GM21360 (cell line): Measurements from ENCODE around the gene KCNQ1.

Source experiments
- ATAC-seq: cut with Tn5 transposase; IDR thresholded peaks from one replicate; pipeline ENCODE4 v1.9.1; 2021; ENCODE audit warnings: mild to moderate bottlenecking, moderate library complexity; ENCODE audit not compliant: unreplicated experiment

The KCNQ1 gene

DNA sequence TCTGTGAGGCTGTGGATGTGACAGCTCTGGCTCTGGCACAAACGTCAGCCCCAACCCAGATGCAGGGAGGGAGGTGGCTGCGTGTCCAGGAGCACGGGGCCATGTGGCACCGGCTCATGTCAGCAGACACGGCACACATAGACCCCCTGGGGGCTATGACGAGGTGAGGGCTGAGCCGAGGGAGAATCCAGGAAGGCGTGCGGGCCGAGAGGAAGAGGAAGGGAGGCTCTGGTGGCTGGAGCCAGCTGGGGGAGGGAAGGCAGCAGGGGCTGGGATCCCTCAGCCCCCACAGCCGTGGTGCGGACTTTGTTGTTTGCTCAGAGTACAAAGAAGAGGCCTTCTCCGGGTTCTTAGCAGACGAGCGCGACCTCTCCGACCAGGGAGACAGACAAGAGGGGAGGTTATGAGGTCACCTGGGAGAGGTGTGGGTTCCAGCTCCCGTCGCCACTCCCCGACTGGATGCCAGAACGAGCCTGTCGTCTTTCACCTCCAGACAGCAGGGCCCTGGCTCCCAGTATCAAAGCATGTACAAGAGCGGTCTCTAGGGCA is 394.7 kb downstream of the KCNQ1 start:
- ATAC-seq, result no peak

DNA sequence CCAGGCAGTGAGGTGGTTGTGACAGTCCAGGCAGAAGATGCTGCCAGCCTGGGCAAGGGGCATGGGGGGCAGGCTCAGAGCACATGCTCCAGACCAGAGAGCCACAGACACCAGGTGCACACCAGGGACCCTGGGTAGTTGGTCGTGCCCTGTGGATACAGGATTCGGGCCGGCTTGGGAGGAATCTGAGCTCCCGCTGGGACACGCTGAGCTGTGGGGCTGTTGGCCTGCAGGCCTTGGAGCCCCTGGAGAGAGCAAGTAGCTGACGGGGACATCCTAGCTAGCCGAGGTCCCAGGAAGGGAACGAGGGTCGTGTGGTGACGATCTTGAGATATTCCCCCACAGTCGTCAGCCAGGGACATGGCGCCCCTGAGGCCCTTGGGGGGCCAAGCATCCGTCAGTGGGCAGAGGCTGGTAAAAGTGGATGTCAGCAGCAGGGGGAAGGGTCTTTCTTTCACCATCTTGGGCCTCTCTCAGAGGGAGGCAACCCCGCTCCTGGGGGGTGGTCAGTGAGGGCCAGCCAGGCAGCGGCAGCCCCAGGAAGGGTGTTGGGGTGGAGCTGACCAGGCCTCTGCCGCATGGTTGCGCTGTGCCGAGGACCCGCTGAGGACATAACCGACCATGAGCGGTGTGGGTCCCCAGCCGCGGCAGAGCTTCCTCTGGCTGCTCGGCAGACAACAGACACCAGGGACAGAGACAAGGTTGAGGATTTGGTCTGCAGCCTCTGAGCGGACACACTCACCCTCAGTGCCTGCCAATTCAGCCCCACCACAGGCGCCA is 396.8 kb downstream of the KCNQ1 start:
- ATAC-seq, result no peak

DNA sequence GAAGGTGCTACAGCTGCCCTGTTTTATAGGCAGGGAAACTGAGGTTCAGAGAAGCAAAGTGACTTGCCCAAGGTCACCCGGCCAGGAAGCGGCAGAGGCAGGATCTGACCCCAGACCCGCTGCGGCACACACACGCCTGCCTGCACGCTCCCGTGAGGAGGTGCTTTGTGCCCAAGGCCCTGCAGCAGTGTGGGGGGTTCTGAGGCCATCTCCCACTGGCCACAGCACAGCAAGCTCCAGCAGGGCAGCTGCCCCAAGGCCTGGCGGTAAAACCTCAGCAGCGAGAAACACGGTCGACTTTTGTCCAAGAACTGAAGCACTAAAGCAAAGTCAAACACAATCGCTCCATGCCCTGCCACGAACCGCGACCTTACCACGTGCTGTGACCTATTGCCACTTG is 398.1 kb downstream of the KCNQ1 start:
- ATAC-seq, result no peak

DNA sequence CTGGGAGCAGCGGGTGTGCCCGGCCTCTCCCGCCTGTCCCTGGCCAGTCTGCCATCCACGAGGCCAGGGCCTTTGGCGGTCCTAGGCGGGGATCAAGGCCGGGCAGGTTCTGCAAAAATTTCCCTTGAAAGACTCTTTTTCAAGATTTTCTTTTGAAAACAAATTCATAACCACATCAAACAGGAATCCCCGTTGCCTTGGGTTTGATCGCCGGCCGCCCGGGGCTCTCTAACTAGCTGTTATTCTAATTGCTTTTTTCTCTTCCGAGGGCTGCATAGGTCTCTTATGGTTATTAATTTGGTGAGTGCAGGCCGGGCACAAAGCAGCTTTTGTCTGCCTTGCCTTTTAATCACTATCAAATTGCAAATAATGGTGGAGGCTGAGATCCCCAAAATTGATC is 398.7 kb downstream of the KCNQ1 start:
- ATAC-seq, result no peak

DNA sequence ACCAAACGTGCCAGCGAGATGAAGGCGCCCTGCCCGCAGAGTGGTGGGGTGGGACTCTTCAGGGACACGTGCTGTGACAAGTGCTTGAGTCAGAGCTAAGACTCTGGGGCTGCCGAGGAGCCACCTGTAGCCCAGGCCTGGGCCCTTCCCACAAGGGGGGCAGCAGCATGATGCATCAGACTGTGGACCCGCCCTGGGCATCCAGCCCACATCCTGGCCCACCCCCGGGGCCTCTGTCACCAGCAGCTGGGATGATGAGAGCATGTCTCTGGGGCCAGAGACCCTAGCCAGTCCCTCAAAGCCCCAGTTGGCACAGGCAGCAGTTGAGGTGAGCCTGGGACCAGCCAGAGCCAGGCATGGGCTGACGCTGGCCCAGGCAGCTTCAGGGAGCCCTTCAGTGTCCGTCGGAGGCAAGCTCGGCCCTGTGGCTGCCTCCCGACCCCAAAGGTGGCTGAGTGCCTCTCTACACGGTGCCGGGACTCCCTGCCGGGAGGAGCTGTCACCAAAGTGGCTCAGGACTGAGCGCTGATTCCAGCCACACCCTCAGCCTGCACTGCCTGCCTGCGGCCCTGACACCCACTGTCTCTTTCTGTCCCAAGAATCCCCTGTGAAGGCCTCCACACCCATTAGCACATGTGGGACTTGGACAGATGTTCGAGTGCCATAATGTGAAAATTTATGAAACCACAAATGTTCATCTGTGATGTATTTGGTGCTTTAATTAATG is 399.5 kb downstream of the KCNQ1 start:
- ATAC-seq, result no peak

DNA sequence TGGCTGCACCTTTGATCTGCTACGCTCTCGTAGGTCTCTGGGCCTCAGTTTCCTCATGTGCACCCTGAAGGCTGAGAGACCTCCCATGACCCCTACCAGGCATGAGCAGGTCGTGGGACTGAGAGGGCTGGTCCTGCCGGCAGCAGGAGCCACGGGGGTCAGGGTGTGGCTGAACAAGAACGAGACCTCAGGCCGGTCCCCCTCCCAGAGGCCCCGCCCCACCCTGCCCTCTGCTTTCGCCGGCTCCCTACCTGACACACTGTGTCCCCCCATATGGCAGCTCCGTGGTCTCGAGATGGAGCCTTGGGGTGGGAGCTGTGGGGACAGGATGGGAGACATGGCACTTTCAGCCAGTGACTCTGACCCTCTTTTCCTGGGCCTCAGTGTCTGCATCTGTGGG is 400.2 kb downstream of the KCNQ1 start:
- no peak for ATAC-seq

DNA sequence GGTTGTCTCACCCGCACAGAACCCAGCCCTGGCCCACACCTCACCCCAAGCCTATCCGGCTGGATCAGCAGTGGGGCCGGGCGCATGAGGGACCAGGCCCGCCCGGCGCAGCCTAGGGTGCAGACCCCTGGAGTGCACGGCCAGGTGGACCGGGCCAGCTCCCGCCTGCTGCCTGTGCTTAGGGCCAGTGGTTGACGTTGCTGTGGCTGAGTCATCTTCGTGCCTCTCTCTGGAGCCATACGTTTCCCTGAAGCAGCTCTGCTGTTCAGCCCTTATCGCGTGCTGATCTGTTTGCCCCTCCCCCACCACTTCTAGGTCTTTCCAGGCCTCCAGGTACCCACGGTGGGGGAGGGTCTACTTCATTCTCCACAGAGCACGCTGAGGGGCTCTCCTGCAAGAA is 401.2 kb downstream of the KCNQ1 start:
- ATAC-seq, result no peak

DNA sequence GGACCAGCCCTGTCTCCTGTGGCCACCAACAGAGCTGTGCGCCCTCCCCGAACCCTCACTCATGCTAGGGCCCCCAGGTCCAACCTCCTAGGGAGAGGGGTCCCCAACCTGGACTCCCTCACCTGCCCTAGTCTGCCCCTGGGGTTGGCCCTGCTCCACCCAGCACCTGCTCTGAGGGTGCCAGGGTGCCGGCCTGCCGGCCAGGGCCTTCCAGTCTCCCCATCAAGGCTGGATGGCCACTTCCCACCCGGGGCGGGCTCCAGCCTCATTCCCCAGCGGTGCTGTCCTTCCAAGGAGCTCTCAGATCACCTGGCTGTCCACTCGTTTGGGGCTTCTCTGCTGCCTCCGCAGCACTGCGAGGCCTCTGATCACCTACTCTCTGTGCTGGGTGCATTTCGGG is 401.7 kb downstream of the KCNQ1 start:
- ATAC-seq, result no peak

DNA sequence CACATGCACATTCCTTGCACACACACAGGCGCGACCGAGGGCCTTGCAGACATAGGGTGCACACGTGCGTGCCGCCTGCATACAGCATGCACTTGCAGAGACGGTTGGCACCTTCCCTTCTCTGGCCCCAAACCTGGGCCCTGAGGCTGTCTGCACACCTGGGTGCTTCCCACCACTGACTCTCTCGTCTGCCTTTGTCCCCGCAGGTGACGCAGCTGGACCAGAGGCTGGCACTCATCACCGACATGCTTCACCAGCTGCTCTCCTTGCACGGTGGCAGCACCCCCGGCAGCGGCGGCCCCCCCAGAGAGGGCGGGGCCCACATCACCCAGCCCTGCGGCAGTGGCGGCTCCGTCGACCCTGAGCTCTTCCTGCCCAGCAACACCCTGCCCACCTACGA is 402.8 kb downstream of the KCNQ1 start:
- no peak for ATAC-seq

DNA sequence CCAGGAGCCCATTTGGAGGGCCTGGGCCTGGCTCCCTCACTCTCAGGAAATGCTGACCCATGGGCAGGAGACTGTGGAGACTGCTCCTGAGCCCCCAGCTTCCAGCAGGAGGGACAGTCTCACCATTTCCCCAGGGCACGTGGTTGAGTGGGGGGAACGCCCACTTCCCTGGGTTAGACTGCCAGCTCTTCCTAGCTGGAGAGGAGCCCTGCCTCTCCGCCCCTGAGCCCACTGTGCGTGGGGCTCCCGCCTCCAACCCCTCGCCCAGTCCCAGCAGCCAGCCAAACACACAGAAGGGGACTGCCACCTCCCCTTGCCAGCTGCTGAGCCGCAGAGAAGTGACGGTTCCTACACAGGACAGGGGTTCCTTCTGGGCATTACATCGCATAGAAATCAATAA is 403.7 kb downstream of the KCNQ1 start:
- ATAC-seq, result no peak

DNA sequence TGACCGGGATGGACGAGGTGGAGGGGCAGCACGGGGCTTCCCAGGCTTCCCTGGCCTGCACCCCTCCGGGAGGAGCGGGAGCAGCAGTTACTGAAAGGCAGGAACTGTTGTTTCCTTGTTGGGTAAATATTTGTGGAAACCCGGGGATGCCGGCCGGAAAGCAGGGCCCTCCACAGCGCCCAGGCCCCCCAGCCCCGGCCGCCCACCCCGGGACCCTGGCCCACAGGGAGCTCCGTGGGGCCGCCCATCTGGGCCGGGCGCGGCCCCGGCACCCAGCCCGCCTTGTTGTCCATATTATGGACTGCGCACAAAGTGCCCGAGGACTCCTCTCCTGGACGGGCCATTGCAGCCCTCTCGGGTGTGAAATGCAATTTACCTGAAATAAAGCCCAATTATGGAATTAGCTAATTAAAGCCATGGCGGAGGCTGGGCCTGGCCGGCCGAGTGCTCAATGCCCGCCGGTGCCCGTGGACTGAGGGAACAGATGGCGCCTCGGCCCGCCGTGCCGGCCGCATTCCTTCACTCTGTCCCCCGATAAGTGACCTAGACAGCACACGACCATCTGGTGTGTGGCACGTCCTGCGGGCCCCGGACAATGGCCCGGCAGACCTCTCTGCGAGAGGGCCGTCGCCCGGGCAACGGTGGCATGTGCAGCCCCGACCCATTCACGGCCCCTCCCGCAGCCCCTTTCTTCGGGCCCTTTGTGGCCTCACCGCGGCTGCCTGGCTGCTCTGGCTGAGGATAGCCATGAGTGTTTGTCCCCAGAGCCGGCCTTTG is 405.4 kb downstream of the KCNQ1 start:
- ATAC-seq, result no peak

DNA sequence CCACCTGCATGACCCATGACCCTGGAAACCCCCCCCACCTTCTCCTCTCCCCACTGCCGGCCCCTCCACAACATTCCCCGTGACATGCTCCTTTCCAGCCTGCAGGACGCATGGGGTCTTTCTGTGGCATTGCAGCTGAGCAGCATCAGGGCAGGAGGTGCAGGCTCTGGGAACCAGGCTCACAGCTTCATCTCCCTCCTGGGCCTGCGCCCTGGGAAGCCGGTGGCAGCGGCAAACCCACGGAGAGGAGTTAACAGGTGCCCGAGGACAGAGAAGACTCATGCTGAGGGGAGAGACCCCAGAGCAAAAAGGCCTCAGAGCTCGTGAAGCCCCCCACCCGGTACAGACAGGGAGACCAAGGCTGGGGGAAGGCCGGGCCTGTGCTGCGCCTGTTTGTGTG is 408.6 kb downstream of the KCNQ1 start:
- no peak for ATAC-seq

DNA sequence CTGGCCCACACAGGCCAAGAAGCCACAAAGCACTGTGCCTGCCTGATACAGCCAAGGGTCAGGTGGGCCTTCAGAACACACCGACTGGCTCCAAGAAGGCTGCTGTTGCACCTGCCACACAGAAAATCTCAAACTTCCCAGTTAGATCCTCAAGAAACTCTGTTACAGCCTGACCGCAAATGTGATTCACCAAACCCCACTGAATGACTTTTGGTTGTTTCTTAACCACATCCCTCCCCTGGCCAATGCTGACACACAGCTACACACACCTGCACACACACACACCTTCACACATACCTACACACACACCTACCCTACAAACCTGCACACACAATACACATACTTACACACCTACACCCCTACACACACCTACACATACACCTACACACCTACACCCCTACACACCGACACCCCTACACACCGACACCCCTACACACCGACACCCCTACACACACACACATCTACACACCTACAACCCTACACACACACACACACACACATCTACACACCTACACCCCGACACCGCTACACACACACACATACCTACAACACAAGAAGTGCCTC is 409.3 kb downstream of the KCNQ1 start:
- no peak for ATAC-seq

DNA sequence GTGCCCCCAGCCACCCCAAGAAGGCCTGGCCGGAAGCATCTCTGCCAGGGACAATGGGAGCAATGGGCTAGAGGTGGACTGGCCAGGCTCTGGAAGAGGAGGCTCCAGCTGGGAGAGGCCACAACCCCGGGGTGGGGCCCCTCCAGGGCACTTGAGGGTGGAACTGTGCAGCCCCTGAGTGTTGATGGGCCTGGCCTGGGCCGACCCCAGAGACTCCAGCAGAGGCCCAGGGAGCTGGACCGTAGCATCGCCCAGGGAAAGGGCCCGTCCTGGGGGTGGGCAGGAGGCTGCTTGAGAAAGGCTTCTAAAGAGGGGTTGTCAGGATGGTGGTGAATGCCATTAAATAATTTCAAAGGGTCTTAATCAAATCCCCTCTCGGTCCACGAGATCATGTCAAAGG is 410.4 kb downstream of the KCNQ1 start:
- no peak for ATAC-seq

DNA sequence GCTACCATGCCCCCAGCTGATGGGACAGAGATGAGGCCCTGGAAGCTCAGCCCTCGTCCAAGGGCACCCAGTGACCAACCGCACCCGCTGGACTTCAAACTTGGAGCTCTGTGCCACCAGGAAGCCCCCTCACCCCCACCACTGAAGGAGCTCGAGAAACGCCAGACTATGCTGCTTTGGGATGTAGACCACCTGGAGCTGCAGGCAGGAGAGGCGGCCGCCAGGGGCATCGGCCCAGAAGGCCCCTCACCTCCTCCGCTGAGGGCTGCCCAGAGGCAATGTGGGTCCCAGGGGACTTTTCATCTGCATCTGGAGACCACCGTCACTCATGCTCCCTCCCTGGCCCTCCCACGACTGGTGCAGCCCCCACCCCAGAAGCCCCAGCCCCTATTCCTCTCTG is 412.5 kb downstream of the KCNQ1 start:
- no peak for ATAC-seq

DNA sequence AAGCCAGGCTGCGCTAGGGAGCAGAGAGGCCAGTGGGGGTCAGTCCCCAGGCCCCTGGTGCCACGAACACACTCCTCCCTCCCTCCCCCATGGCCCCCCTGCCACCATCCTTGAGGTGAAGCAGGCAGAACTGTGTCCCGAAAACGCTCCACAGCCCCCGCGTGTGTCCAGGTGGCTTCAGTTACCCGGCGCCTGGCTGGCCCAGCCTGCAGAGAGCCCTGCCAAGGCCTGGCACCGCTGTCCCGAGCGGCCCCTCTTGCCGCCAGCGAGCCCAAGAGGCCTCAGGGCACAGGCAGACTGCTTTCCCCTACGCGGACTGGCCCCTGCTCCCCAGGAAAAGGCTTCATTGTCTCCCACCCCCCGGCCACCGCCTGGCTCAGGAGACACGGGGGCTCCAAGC is 413.1 kb downstream of the KCNQ1 start:
- no peak for ATAC-seq

DNA sequence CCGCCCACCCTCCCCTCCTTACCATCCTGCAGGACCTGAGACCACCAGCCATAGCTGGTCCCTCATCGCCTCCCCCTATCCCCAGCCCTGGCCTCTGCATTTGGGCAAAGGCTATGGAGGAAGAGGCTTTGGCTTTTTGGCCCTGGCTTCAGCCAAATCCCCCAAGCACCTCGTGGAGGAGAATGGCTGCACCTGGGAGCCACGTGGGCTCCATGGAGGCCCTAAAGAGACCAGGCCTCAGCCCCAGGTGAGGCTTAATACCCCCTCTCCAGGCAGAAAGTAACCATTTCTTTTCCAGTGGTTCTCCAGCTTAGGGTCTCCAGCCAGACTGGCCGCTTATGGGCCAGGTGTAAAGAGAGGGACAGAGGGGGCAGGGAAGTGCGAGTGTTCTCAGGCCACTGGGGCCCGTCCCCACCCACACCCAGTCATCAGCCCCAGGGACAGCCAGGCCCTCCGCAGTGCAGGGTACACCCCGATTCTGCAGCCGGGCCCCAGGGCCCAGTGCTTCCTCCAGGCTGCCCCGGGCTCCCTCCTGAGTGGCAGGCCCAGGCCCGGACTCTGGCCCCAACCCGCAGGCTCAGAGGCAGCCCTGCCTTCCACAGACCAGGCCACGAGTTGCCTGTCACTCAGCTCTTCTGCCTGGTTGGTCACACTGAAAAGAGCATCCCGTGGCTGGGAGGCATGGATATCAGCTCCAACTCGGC is 414.3 kb downstream of the KCNQ1 start:
- ATAC-seq, result no peak

DNA sequence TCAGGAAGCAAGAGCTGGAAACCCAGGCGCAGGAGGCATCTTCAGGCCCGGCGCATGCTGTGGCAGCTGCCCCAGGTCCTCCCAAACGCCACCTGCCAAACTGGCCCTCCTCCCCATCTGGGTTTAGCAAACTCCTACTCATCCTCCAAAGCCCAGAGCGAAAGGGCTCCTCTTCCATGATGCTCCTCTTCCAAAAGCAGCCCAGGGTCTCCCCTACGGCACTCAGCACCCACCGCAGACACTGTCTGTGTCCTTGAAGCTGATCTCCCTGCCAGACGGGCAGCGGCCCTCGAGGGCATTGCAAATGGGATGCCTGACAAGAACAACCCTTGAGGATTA is 414.9 kb downstream of the KCNQ1 start:
- no peak for ATAC-seq

DNA sequence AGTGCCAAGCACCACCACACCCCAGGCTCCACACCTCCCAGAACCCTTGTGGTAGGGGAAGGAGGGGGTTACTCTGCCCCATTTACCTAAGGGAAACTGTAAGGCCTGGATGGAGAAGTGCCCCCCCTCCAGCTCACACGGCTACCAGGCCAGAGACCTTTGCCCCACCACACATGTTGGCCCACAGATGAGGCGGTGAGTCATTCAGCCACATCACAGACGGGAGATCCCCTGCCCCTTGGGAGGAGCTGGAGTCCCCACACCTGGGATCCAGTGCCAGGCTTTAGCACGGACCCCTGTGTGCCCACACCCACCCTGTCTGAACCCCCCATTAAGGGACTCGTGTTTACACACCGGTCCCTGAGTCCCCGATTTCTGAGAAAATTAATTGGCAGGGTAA is 415.8 kb downstream of the KCNQ1 start:
- no peak for ATAC-seq

DNA sequence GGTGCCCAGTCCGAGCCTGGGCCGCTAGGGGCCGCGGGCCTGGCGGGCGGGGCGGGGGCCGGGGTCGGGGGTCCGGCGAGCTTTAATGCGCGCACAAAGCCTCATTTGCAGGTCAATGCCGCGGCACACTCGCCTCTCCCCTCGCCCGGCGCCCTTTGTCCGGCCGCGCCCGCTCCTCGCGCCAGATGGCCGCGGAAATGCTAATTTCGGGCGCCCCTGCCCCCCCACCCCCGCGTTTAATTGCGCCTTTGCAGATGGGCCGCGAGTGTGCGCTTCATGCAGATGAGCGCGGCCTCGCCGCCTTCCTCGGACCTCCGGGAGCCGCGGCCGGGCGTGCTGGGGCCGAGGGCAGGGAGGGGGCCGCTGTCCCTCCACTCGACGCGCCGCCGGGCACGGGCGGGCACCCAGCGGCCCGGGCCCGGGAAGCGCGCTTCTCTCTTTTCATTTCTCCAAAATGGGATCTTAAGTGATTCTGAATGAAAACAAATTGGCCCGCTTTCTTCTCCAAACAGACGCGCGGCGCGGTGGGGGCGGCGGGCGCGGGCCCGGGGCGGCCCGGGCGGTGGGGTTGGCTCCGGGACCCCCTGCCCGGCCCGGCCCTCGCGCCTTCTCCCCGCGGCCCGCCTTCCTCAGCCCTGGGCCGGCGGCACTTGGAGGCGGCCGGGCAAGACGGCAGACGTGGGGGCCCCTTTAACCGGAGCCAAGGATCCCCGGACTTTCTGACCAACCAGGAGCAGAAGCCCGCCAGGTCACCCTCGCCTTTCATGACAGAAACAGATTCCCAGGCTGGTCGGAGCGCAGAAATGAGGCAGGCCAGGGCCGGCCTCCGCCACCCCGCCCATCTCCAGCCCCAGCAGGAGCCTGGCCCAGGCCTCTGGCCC is 417.8 kb downstream of the KCNQ1 start:
- ATAC-seq, result no peak
